GM23338 (cell line): ENCODE measurements around the gene KXD1.

ENCODE experiments used
- CREB1 ChIP-seq: fragments of 250-450 bp; sonication (Bioruptor Pico); IDR thresholded peaks from 2 replicates; pipeline ENCODE4 v1.5.0; 2020; ENCODE audit warnings: low read depth, mild to moderate bottlenecking, moderate library complexity
- EZH2 ChIP-seq: fragments of 200-600 bp; sonication (generic); IDR thresholded peaks from one replicate; pipeline ENCODE4 v1.8.0; 2017; ENCODE audit warnings: antibody characterized with exemption, mild to moderate bottlenecking, low read depth; ENCODE audit not compliant: unreplicated experiment
- EZH2phosphoT487 ChIP-seq: fragments of 200-600 bp; sonication (generic); IDR thresholded peaks from one replicate; pipeline ENCODE4 v1.8.1; 2018; ENCODE audit warnings: antibody characterized with exemption; ENCODE audit not compliant: unreplicated experiment
- JUNB ChIP-seq: IDR thresholded peaks from one replicate; pipeline ENCODE4 v1.6.1; 2016; ENCODE audit warnings: antibody characterized with exemption; ENCODE audit not compliant: unreplicated experiment
- NANOG ChIP-seq: IDR thresholded peaks from 2 replicates; pipeline ENCODE4 v1.6.1; 2016; ENCODE audit warnings: antibody characterized with exemption, borderline replicate concordance
- POLR2AphosphoS5 ChIP-seq: IDR thresholded peaks from 2 replicates; pipeline ENCODE4 v1.6.1; 2016; ENCODE audit warnings: antibody characterized with exemption, low read depth
- STAT1 ChIP-seq: IDR thresholded peaks from one replicate; pipeline ENCODE4 v1.6.1; 2016; ENCODE audit warnings: antibody characterized with exemption; ENCODE audit not compliant: unreplicated experiment
- ZNF114 ChIP-seq: fragments of 250-450 bp; sonication (Bioruptor Pico); IDR thresholded peaks from 2 replicates; pipeline ENCODE4 v1.5.0; 2020; ENCODE audit warnings: mild to moderate bottlenecking, moderate library complexity
- ZNF331 ChIP-seq: fragments of 250-450 bp; sonication (Bioruptor Pico); IDR thresholded peaks from 2 replicates; pipeline ENCODE4 v1.5.0; 2020; ENCODE audit warnings: low read depth, mild to moderate bottlenecking, moderate library complexity
- TF ChIP-seq, protein P1 (sequence below), 2 experiments: fragments of 200-600 bp in 1 of 2; sonication (generic) in 1 of 2; conservative IDR thresholded peaks; 2 replicates each; pipeline versions ENCODE4 v1.5.1 to v1.6.1; 2016 to 2017; ENCODE audit warnings: antibody characterized with exemption in 2 of 2, low read depth in 2 of 2, mild to moderate bottlenecking in 2 of 2, moderate library complexity in 1 of 2
- TF ChIP-seq, protein P2 (sequence below): IDR thresholded peaks from one replicate; pipeline ENCODE4 v1.6.1; 2018; ENCODE audit warnings: antibody characterized with exemption; ENCODE audit not compliant: unreplicated experiment
- TF ChIP-seq, protein P3 (sequence below): fragments of 250-450 bp; sonication (Bioruptor Pico); IDR thresholded peaks from 2 replicates; pipeline ENCODE4 v1.5.0; 2020; ENCODE audit warnings: mild to moderate bottlenecking, moderate library complexity
- TF ChIP-seq, protein P4 (sequence below): IDR thresholded peaks from 2 replicates; pipeline ENCODE4 v1.6.1; 2016; ENCODE audit warnings: antibody characterized with exemption

DNA sequence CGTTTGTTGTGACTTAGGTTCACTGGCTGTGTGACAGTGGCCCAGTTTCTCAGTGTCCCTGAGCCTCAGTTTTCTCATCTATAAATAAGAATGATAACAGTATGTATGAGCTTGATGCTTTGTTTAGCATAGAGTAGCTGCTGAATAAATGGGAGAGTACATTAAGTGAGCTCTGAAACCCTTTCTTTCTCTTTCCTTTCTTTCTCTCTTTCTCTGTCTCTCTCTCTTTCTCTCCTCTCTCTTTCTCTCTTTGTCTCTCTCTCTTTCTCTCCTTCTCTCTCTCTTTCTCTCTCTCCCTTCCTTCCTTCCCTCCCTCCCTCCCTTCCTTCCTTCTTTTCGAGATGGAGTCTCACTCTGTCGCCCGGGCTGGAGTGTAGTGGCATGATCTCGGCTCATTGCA is 2.0 kb downstream of the KXD1 start:
- TF ChIP-seq, protein P1, sequence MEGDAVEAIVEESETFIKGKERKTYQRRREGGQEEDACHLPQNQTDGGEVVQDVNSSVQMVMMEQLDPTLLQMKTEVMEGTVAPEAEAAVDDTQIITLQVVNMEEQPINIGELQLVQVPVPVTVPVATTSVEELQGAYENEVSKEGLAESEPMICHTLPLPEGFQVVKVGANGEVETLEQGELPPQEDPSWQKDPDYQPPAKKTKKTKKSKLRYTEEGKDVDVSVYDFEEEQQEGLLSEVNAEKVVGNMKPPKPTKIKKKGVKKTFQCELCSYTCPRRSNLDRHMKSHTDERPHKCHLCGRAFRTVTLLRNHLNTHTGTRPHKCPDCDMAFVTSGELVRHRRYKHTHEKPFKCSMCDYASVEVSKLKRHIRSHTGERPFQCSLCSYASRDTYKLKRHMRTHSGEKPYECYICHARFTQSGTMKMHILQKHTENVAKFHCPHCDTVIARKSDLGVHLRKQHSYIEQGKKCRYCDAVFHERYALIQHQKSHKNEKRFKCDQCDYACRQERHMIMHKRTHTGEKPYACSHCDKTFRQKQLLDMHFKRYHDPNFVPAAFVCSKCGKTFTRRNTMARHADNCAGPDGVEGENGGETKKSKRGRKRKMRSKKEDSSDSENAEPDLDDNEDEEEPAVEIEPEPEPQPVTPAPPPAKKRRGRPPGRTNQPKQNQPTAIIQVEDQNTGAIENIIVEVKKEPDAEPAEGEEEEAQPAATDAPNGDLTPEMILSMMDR (conservative IDR thresholded peaks at IDR 0.05; ENCODE audit: low read depth in 2 of 2), result no peak
- TF ChIP-seq CREB1 (CRISPR knock-in tag), result no peak
- TF ChIP-seq POLR2AphosphoS5, result no peak
- no peak for TF ChIP-seq EZH2
- TF ChIP-seq JUNB, result no peak
- TF ChIP-seq, protein P2, sequence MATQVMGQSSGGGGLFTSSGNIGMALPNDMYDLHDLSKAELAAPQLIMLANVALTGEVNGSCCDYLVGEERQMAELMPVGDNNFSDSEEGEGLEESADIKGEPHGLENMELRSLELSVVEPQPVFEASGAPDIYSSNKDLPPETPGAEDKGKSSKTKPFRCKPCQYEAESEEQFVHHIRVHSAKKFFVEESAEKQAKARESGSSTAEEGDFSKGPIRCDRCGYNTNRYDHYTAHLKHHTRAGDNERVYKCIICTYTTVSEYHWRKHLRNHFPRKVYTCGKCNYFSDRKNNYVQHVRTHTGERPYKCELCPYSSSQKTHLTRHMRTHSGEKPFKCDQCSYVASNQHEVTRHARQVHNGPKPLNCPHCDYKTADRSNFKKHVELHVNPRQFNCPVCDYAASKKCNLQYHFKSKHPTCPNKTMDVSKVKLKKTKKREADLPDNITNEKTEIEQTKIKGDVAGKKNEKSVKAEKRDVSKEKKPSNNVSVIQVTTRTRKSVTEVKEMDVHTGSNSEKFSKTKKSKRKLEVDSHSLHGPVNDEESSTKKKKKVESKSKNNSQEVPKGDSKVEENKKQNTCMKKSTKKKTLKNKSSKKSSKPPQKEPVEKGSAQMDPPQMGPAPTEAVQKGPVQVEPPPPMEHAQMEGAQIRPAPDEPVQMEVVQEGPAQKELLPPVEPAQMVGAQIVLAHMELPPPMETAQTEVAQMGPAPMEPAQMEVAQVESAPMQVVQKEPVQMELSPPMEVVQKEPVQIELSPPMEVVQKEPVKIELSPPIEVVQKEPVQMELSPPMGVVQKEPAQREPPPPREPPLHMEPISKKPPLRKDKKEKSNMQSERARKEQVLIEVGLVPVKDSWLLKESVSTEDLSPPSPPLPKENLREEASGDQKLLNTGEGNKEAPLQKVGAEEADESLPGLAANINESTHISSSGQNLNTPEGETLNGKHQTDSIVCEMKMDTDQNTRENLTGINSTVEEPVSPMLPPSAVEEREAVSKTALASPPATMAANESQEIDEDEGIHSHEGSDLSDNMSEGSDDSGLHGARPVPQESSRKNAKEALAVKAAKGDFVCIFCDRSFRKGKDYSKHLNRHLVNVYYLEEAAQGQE, result no peak
- no peak for TF ChIP-seq EZH2phosphoT487
- TF ChIP-seq ZNF331, result no peak
- TF ChIP-seq NANOG, result no peak
- TF ChIP-seq, protein P3, sequence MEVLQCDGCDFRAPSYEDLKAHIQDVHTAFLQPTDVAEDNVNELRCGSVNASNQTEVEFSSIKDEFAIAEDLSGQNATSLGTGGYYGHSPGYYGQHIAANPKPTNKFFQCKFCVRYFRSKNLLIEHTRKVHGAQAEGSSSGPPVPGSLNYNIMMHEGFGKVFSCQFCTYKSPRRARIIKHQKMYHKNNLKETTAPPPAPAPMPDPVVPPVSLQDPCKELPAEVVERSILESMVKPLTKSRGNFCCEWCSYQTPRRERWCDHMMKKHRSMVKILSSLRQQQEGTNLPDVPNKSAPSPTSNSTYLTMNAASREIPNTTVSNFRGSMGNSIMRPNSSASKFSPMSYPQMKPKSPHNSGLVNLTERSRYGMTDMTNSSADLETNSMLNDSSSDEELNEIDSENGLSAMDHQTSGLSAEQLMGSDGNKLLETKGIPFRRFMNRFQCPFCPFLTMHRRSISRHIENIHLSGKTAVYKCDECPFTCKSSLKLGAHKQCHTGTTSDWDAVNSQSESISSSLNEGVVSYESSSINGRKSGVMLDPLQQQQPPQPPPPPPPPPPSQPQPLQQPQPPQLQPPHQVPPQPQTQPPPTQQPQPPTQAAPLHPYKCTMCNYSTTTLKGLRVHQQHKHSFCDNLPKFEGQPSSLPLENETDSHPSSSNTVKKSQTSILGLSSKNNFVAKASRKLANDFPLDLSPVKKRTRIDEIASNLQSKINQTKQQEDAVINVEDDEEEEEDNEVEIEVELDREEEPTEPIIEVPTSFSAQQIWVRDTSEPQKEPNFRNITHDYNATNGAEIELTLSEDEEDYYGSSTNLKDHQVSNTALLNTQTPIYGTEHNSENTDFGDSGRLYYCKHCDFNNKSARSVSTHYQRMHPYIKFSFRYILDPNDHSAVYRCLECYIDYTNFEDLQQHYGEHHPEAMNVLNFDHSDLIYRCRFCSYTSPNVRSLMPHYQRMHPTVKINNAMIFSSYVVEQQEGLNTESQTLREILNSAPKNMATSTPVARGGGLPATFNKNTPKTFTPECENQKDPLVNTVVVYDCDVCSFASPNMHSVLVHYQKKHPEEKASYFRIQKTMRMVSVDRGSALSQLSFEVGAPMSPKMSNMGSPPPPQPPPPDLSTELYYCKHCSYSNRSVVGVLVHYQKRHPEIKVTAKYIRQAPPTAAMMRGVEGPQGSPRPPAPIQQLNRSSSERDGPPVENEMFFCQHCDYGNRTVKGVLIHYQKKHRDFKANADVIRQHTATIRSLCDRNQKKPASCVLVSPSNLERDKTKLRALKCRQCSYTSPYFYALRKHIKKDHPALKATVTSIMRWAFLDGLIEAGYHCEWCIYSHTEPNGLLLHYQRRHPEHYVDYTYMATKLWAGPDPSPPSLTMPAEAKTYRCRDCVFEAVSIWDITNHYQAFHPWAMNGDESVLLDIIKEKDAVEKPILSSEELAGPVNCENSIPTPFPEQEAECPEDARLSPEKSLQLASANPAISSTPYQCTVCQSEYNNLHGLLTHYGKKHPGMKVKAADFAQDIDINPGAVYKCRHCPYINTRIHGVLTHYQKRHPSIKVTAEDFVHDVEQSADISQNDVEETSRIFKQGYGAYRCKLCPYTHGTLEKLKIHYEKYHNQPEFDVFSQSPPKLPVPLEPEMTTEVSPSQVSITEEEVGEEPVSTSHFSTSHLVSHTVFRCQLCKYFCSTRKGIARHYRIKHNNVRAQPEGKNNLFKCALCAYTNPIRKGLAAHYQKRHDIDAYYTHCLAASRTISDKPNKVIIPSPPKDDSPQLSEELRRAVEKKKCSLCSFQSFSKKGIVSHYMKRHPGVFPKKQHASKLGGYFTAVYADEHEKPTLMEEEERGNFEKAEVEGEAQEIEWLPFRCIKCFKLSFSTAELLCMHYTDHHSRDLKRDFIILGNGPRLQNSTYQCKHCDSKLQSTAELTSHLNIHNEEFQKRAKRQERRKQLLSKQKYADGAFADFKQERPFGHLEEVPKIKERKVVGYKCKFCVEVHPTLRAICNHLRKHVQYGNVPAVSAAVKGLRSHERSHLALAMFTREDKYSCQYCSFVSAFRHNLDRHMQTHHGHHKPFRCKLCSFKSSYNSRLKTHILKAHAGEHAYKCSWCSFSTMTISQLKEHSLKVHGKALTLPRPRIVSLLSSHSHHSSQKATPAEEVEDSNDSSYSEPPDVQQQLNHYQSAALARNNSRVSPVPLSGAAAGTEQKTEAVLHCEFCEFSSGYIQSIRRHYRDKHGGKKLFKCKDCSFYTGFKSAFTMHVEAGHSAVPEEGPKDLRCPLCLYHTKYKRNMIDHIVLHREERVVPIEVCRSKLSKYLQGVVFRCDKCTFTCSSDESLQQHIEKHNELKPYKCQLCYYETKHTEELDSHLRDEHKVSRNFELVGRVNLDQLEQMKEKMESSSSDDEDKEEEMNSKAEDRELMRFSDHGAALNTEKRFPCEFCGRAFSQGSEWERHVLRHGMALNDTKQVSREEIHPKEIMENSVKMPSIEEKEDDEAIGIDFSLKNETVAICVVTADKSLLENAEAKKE, result no peak
- no peak for TF ChIP-seq STAT1
- TF ChIP-seq, protein P4, sequence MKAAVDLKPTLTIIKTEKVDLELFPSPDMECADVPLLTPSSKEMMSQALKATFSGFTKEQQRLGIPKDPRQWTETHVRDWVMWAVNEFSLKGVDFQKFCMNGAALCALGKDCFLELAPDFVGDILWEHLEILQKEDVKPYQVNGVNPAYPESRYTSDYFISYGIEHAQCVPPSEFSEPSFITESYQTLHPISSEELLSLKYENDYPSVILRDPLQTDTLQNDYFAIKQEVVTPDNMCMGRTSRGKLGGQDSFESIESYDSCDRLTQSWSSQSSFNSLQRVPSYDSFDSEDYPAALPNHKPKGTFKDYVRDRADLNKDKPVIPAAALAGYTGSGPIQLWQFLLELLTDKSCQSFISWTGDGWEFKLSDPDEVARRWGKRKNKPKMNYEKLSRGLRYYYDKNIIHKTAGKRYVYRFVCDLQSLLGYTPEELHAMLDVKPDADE, result no peak
- no peak for TF ChIP-seq ZNF114 (CRISPR knock-in tag)
